ENCODE measurements around the gene KRT80.
"Not testable (repeated sequence)": the region's sequence is repeated elsewhere in the genome, so short reads cannot be mapped to it uniquely, and the experiment has no call there.

Gene KRT80
- long read RNA-seq = 0 reads

DNA sequence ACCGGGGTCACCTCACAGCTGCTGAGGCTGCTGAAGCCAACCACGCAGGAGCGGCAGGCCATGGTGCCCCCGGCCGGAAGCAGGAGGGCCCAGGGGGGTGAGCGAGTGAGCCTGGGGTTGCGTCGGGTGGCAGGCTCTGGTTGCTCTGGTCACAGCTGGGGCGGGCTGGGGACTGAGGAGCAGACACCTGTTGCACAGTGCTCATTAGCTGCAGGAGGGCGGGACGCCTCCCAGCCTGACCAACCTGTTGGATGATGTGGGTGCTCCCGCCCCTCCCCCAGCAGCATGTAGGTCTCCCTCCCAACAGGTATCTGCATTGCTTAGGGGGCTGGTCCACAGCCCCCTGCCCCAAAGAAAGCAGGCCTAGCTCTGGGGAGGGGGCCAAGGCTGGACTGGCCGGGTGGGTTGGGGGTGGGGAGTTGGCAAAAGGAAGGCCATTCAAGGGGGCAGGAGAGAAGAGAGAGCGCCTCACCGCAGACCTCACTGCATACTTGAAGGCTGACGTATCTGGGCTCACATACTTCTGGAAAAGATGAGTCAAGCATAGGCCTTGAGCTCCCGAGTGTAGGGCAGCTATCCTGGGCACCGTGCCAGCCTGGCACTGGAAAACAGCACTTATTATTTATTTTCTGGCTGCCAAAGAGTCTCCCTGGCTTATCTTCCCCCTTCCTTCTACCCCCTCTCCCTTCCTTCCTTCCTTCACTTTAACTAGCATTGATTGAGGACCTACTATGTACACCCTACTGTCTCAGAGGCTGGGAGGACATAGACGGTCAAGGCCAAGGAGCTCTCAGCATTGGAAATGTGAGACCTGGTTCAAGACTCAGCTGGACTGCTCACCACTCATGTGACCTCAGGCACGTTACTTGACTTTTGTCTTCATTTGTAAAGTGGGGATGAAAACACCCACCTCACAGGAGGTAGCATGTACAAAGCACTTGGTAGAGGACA is at the start of gene KRT80:
KRT80 (minus strand) TSS at position 174 of the 951 bp plus-strand sequence; CDS start at position 62, 112 bp downstream.
- H3K4me3 ChIP-seq (replicated peaks; ENCODE audit: insufficient read depth, low read length) = no peak within 1 kb of the TSS
- TF ChIP-seq GABPA (IDR thresholded peaks at IDR 0.05; ENCODE audit: low read depth) (no peak), POLR2AphosphoS5 (IDR thresholded peaks at IDR 0.05; ENCODE audit: low read depth) (peak; percentile 30; the same call in 1 of the 2 replicates)
- DNase-seq (ENCODE audit: low read depth in 1 of 2, low spot score in 1 of 2) = peak; percentile 80 to 89
- no peaks in the 10 kb centered on the region for H3K27me3 ChIP-seq (ENCODE audit: insufficient read depth, poor library complexity, severe bottlenecking)
- peak within 1 kb of the TSS; percentile 11; the same call in 1 of the 2 replicates for H3K27ac ChIP-seq (replicated peaks)

DNA sequence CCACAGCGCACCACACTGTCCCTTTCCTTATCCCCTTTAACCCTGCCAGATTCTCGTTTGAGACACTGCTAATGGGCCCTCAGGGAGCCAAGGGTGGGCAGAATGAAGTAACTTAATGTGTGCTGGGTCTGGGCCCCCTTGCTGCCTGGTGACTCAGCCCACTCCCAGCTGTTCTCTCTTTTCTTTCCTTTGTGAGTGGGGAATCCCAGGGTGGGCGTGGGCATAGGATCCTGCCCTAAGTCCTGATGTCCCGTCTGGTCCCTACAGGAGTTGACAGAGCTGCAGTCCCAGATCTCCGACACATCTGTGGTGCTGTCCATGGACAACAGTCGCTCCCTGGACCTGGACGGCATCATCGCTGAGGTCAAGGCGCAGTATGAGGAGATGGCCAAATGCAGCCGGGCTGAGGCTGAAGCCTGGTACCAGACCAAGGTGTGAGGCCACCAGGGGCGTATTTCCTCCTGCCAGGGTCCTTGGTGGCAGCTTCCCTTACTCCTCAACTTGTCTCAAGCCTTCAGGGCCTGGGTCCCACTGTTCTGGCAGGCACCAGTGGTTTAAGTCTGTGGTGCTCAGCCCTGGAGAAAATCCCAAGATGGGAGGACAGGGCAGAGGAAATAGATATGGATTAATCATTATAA is 49.5 kb upstream of the KRT80 start:
- TF ChIP-seq, protein P1, sequence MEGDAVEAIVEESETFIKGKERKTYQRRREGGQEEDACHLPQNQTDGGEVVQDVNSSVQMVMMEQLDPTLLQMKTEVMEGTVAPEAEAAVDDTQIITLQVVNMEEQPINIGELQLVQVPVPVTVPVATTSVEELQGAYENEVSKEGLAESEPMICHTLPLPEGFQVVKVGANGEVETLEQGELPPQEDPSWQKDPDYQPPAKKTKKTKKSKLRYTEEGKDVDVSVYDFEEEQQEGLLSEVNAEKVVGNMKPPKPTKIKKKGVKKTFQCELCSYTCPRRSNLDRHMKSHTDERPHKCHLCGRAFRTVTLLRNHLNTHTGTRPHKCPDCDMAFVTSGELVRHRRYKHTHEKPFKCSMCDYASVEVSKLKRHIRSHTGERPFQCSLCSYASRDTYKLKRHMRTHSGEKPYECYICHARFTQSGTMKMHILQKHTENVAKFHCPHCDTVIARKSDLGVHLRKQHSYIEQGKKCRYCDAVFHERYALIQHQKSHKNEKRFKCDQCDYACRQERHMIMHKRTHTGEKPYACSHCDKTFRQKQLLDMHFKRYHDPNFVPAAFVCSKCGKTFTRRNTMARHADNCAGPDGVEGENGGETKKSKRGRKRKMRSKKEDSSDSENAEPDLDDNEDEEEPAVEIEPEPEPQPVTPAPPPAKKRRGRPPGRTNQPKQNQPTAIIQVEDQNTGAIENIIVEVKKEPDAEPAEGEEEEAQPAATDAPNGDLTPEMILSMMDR (IDR thresholded peaks at IDR 0.05; ENCODE audit: insufficient read depth, low read length) = no peak
- TF ChIP-seq, protein P2, sequence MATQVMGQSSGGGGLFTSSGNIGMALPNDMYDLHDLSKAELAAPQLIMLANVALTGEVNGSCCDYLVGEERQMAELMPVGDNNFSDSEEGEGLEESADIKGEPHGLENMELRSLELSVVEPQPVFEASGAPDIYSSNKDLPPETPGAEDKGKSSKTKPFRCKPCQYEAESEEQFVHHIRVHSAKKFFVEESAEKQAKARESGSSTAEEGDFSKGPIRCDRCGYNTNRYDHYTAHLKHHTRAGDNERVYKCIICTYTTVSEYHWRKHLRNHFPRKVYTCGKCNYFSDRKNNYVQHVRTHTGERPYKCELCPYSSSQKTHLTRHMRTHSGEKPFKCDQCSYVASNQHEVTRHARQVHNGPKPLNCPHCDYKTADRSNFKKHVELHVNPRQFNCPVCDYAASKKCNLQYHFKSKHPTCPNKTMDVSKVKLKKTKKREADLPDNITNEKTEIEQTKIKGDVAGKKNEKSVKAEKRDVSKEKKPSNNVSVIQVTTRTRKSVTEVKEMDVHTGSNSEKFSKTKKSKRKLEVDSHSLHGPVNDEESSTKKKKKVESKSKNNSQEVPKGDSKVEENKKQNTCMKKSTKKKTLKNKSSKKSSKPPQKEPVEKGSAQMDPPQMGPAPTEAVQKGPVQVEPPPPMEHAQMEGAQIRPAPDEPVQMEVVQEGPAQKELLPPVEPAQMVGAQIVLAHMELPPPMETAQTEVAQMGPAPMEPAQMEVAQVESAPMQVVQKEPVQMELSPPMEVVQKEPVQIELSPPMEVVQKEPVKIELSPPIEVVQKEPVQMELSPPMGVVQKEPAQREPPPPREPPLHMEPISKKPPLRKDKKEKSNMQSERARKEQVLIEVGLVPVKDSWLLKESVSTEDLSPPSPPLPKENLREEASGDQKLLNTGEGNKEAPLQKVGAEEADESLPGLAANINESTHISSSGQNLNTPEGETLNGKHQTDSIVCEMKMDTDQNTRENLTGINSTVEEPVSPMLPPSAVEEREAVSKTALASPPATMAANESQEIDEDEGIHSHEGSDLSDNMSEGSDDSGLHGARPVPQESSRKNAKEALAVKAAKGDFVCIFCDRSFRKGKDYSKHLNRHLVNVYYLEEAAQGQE (IDR thresholded peaks at IDR 0.05; ENCODE audit: insufficient replicate concordance, low read depth) = no peak
- TF ChIP-seq GABPA (IDR thresholded peaks at IDR 0.05; ENCODE audit: low read depth) (no peak), SPI1 (IDR thresholded peaks at IDR 0.05; ENCODE audit: borderline replicate concordance, low read depth) (no peak)
- Histone ChIP-seq H3K27ac (replicated peaks) (no peak overlapping the region), H3K4me3 (replicated peaks; ENCODE audit: insufficient read depth, low read length) (no peak overlapping the region), H3K27me3 (ENCODE audit: insufficient read depth, poor library complexity, severe bottlenecking) (no peaks in the 10 kb centered on the region)
- DNase-seq (ENCODE audit: low read depth in 1 of 2, low spot score in 1 of 2) = no peak

DNA sequence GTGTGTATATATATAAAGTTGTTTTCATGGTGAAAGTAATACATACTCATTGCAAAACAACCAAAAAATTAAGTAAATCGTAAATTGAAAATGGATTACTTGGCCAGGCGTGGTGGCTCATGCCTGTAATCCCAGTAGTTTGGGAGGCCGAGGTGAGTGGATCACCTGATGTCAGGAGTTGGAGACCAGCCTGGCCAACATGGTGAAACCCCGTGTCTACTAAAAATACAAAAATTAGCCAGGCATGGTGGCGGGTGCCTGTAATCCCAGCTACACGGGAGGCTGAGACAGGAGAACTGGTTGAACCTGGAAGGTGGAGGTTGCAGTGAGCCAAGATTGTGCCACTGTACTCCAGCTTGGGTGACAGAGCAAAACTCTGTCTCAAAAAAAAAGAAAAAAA is 48.4 kb upstream of the KRT80 start:
- not testable (repeated sequence) for H3K4me3 ChIP-seq (replicated peaks; ENCODE audit: insufficient read depth, low read length); H3K27me3 ChIP-seq (ENCODE audit: insufficient read depth, poor library complexity, severe bottlenecking); H3K27ac ChIP-seq (replicated peaks); DNase-seq (ENCODE audit: low read depth in 1 of 2, low spot score in 1 of 2)

DNA sequence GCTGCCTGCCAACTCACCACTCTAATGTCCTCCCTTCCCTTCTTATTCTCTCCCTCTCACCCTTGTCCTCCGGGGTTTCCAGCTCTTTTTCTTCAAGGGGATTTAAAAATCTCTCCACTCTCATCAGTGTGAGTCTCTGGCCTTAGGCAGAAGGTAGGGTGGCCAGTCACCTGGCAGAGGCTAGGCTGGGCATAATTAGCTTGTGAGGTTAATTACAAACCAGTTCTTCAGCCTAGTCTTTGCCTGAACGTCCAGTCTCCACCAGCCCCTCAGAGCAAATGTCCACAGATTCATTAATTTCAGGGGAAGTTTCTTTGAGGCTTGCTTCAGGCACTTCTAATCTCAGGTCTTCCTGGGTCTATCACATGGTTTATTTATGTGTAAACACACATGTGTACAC is 48.0 kb upstream of the KRT80 start:
- no peaks in the 10 kb centered on the region for H3K27me3 ChIP-seq (ENCODE audit: insufficient read depth, poor library complexity, severe bottlenecking)
- no peak overlapping the region for H3K4me3 ChIP-seq (replicated peaks; ENCODE audit: insufficient read depth, low read length)
- TF ChIP-seq, protein P2 (IDR thresholded peaks at IDR 0.05; ENCODE audit: insufficient replicate concordance, low read depth) = no peak
- TF ChIP-seq POLR2AphosphoS5 (IDR thresholded peaks at IDR 0.05; ENCODE audit: low read depth) = no peak
- TF ChIP-seq, protein P1 (IDR thresholded peaks at IDR 0.05; ENCODE audit: insufficient read depth, low read length) = no peak
- TF ChIP-seq GABPA (IDR thresholded peaks at IDR 0.05; ENCODE audit: low read depth) = no peak
- no peak for TF ChIP-seq SPI1 (IDR thresholded peaks at IDR 0.05; ENCODE audit: borderline replicate concordance, low read depth)
- no peak overlapping the region for H3K27ac ChIP-seq (replicated peaks)
- no peak for DNase-seq (ENCODE audit: low read depth in 1 of 2, low spot score in 1 of 2)

All from HL-60 (cell line).